Measurements from ENCODE around the gene SLC25A3.
"Not testable (repeated sequence)": the region's sequence is repeated elsewhere in the genome, so short reads cannot be mapped to it uniquely, and the experiment has no call there.

SLC25A3 gene

DNA sequence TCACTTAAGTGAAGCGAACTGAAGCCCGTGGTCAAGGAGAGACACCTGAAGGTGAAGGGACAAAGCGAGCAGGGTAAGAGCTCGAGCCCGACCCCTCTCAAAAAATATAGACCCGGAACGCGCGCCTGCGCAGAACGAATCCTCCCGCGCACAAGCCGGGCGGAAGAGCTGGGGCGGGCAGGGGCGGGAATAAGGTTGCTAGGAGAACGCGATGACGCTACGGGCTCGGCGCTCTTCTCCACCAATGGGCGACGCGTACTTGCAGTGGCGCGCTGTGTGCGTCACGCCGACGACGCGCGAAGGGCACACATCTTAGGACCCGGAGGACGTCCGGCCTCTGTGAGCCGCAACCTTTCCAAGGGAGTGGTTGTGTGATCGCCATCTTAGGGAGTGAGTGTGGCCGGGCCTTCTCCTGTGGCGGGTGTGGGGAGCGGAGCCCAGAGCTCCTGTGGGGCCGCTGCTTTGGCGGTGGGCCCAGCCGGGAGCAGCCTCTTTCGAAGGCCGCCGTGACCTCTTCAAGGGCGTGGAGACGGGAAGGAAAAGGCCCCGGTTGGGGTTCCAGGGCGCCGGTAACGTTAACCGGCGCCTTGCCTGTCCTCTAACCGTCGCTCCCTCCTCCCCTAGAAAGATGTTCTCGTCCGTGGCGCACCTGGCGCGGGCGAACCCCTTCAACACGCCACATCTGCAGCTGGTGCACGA is at the start of gene SLC25A3:
Gene SLC25A3, plus strand, starts transcription at position 336 of the 699 bp plus-strand sequence. Its CDS starts 293 bp downstream, at position 629.
- peak; percentile 63 for DNase-seq

DNA sequence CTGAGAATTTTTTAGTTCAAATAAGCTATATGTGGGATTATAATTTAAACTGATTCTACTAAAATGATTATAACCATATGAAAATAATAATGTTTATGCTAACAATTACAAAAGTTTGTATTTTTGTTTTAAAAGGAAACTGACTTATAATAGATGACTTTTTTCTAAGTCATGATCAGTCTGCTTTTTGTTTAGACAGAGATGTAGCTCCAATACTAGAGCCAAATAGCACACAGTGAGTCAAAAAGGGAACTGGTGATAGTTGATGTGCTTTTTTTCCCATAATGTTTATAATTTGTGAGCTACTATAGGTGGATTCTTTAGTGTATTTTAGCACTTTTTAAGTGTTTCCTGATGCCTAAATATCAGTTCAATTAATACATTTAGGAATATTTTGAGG is 49.8 kb upstream of the SLC25A3 start:
- DNase-seq, result no peak

DNA sequence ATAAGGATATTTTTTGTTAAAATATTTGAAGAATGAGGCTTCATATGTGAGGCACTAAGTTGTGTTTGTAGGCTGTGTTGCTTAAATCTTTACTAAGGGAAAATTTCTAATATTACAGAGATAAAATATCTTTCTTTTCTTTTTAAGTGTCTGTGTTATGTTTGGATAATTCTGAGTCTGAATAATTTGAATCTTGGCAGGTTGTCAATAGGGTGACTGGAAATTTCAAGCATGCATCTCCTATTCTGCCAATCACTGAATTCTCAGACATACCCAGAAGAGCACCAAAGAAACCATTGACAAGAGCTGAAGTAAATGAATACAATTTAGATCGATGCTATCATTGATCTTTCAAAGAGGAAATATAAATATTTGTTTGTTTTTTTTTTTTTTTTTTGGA is 48.7 kb upstream of the SLC25A3 start:
- DNase-seq, result no peak

DNA sequence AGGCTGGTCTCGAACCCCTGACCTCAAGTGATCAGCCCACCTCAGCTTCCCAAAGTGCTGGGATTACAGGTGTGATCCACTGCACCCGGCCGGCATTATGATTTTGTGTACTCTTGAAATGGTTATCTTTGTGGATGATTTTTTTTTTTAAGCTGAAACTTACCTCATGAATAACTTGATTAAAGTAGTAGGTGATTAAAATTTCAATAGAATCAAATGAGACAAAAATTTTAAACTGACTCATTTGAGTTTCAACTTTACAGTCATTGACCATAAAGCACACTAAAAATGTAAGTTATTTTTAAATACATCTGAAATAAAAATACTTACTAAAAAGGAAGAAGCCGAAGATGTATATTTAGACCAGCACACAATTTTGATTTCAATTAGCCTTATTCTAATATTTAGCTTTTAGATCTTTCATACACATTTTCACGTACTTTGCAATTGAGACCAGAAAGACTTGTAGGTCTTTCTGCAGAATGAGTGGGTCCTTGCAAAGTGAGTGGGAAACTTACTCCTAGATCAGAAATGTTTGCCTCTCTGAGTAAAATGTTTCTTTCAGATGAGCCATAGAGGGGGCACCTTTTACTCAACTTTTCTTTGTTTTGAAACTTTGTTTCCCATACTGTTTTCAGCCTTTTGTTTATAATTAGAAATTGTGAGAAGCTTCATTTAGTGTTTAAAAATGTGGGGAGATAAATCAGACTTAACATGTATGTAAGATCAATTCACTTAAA is 43.9 kb upstream of the SLC25A3 start:
- DNase-seq, result no peak

DNA sequence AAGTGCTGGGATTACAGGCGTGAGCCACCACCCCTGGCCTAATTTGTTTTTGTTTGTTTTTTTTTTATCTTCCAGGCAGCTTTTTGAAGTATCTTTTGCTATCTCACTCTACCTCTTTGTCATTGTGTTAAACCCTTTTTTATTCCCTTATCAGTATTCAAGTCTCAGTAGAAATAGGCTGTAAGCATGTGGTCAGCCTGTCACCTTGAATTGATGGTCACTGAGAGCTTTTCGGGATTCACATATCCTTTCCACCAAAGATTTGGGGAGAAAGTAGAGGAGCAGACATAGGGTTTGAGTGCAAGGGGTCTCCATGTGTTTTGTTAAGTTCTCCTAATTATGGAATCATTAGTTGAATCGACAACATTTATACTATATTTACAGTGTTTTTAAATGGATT is 41.7 kb upstream of the SLC25A3 start:
- DNase-seq, result no peak

DNA sequence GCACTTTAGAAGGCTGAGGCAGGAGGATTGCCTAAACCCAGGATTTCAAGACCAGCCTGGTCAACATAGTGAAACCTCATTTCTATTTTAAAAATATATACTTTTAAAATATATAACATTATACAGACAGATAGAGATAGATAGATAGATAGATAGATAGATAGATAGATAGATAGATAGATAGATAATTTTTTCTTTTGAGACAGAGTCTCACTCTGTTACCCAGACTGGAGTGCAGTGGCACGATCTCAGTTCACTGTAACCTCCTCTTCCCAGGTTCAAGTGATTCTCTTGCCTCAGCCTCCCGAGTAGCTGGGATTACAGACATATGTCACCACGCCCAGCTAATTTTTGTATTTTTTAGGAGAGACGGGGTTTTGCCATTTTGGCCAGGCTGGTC is 35.4 kb upstream of the SLC25A3 start:
- DNase-seq, result not testable (repeated sequence)

DNA sequence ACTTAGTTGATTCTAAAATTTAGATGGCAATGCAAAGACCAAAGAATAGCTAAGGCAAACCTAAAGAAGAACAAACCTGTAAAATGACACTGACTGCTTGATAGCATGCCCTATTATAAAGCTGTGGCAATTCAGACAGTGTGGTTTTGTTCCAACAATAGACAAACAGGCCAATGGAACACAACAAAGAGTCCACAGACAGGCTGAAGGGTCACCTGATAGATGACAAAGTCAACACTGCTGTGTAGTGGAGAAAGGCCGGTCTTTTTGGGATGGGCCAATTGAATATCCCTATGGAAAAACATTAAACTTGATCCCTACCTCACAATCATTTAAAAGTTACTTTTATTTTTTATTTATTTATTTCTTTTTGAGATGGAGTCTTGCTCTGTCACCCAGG is 33.8 kb upstream of the SLC25A3 start:
- no peak for DNase-seq

DNA sequence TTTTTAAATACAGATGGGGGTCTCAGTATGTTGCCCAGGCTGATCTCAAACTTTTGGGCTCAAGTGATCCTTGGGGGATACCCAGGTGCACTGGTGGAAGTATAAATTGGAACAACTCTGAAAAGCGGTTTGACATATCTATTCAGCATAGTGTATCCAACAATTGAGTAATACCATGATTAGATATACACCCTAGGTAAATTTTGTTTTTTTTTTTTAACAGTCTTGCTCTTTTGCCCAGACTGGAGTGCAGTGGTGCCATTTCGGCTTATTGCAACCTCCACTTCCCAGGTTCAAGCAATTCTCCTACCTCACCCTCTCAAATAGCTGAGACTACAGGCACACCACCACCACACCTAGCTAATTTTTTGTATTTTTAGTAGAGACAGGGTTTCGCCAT is 31.6 kb upstream of the SLC25A3 start:
- DNase-seq, result no peak

DNA sequence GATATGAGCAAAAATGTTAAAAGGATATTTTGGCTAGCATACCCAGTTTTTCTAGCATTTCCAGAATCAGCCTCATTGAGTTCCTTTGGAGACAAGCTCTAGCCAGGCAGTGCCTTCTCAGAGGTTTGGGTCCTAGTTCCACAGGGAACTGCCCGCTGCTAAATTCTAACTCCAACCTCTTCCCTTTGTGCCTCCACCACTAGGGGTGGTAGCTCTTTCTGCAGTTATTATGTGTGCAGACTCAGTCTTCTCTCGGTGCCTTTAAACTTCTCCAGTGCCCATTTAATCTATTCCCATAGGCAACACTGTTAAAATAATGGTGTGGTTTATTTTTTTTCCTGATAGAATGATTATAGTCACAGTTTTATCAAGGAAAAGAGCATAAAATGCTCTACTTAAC is 21.5 kb upstream of the SLC25A3 start:
- no peak for DNase-seq

DNA sequence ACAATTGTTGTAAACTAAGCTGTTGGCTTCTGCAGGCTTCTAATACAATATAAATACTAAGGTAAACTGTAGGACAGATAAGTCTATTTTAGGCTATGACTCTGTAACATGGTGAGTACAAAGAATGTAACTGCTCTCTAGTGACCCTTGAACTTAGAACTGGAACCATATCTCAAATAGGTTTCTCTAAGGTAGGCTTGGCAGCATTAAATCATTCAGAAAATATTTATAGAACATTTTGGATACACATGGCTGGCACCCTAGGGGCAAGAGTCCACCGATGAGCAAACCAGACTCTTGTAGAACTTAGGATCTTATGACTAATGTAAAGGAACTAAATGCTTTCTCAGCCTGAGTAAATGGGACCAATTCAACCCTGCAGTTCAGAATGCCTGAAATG is 19.4 kb upstream of the SLC25A3 start:
- no peak for DNase-seq

DNA sequence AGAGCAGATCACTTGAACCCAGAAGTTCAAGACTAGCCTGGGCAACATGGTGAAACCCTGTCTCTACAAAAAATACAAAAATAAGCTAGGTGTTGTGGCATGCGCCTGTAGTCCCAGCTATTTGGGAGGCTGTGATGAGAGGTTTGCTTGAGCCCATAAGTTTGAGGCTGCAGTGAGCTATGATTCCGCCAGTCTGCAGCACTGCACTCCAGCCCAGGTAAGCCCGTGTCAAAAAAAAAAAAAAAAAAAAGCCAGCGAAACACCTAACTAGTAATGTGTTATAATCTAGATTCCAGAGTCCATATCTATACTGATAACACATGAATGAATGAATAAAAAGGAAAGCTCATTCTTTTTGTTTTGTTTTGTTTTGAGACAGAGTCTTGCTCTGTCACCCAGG is 18.5 kb upstream of the SLC25A3 start:
- no peak for DNase-seq

DNA sequence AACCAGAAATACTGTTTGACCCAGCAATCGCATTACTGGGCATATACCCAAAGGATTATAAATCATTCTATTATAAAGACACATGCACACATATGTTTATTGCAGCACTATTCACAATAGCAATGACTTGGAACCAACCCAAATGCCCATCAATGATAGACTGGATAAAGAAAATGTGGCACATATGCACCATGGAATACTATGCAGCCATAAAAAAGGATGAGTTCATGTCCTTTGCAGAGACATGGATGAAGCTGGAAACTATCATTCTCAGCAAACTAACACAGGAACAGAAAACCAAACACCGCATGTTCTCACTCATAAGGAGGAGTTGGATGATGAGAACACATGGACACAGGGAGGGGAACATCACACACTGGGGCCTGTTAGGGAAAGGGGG is 16.7 kb upstream of the SLC25A3 start:
- not testable (repeated sequence) for DNase-seq

DNA sequence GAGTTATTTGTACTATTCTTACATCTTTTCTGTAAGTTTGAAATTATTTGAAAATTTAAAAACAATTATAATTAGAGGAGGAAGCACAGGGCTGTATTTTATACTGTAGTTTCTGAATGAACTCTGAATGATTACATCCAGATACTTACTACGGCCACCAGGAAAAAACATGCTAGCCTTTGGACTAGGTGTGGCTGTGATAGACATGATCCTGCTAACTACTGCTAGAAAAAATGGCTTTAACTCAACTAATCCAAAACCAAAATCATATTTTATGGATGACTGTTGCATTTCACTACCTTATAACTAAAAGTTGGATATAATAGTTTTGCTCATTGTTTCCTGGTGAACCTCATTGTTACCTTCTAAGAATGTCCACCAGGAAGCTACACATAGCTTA is 15.1 kb upstream of the SLC25A3 start:
- no peak for DNase-seq

DNA sequence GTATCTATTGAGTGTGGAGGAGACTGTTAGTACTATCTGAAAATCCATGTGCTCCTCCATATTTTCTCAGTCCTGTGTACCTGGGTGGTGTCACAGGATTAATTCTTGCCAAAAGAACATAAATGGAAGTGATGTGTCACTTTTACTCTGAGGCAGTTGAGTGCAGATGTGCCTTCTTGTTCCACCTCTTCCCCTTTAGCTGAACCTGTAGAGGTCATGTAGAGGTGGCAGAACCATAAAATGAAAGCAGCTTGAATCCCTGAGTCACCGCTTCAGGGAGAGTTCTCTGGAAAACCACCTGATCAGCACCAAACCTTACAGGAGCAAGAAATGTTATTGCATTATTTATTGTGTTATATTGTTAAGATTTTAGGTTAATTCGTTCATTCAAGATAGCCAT is 14.7 kb upstream of the SLC25A3 start:
- no peak for DNase-seq

DNA sequence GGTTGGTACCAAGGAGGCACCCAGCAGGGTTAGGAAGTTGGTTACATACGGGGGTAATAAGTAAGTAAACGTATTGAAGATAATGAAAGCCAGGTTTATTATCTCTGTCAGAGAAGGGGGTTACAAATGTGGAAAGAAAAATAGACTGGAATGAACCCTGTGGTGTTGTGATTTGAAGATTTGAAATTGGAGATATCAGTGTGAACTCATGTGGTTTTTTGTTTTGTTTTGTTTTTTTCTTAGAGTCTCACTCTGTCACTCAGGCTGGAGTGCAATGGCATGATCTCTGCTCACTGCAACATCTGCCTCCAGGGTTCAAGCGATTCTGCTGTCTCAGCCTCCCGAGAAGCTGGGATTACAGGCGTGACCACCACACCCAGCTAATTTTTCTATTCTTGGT is 14.1 kb upstream of the SLC25A3 start:
- no peak for DNase-seq

DNA sequence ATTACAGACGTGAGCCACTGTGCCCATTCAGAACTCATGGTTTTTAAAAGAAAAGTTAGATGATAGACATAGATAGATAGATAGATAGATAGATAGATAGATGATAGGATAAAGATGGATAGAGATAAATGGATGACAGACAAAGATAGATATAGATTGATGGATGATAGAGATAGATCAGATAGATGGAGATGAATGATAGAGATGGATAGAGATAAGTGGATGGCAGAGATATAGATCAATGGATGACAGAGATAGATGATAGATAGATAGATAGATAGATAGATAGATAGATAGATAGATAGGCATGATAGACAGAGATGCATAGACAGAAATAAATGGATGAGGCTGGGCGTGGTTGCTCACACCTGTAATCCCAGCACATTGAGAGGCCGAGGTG is 13.7 kb upstream of the SLC25A3 start:
- DNase-seq, result no peak

DNA sequence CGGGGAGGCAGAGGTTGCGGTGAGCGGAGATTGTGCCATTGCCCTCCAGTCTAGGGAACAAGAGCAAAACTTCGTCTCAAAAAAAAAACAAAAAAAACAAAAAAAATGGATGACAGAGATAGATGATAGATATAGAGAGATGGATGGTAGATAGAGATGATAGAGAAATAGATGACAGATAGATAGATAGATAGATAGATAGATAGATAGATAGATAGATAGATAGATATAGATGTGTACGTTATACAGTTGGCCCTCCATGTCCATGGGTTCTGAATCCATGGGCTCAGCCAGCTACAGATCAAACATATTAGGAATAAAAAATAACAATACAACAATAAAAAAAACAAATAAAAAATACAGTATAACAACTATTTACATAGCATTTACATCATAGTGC is 12.8 kb upstream of the SLC25A3 start:
- DNase-seq, result no peak

DNA sequence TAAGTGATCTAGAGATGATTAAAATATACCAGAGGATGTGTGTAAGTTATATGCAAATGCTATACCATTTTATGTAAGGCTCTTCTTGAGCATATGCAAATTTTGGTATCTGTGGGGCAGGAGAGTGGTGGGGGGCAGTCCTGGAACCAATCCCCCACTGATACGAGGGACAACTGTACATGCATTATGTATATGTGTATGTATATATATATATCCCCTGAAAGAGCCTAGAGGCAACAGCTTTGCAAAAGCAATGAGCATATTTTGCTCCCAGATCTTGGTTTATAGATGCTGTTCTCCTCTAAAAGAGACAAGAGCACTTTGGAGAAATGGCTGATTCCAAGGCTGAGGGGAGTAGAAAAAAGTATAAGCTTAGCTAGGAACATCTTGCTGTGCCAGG is 12.4 kb upstream of the SLC25A3 start:
- no peak for DNase-seq

DNA sequence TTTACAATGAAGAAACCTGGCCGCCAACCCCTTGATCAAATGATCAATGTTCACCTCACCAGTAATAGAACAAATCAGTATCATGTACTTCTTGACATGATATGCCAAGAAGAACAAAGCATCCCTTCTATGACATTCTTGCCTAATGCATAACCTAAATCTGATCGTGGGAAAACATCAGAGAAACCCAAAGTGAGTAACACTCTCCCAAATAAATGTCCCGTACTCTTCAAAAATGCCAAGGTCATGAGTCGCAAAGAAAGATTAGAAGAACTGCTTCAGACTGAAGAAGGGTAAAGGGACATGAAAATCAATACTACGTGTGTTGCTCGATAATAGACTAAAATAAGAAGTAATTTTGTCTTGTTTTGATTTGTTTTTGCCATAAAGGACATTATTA is 11.4 kb upstream of the SLC25A3 start:
- no peak for DNase-seq

DNA sequence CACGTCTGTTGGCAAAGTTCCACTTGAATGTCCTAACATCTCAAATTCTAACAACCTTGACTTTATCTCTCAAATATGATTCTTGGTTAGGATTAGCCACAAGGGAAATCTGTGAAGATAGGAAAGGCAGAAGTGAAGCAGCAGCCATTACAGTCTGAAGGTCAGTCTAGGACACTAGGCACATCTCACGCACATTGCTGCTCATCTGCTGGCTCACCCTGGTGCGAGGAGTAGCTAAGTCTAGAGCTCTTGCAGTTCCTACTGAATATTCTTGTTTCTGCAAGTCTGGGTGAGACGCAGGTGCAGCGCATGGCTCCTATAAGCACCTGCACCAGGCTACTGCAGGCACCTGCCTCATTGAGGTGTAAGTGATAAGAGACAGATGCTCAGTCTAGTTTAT is 6.4 kb upstream of the SLC25A3 start:
- DNase-seq, result no peak

DNA sequence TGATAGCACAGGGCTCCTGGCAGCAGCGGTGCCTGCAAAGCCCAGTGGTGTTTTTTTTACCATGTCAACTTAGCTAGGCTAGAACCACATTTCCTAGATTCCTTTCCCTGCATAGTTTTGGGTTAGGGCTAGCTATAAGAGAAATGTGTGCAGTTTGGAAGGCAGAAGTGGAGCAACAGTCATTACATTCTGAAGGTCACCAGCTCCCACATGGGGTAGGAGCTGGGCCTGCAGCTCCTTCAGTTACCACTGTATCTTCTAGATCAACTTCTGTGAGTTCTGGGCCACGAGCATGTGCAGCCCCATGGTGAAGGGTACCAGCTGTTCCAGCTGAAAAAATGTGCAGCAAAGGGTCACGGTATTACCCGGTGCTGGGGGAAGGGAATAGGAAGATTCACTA is 2.3 kb upstream of the SLC25A3 start:
- DNase-seq, result no peak

DNA sequence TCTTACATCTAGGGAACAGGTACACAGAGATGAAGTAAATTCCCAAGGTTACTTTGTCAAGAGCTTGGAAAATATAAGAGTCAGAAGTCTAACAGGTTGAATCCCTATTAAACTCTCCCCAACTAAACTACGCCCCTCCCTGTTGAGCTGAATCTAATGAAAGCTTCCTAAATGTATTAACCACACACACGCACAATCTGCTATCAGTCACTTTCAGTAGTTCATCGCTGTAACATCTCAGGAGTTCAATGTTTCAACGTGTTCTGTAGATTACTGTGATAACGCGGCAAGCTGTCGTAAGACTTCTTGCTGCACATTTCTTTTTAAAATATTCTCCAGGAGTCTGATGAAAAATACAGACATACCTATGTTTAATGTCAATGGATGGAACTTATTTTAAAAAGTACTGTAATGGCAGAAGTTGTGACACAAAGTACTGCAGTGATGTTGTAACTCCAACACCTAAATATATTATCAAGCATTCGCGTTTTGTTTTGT is 612 bp upstream of the SLC25A3 start:
- no peak for DNase-seq

DNA sequence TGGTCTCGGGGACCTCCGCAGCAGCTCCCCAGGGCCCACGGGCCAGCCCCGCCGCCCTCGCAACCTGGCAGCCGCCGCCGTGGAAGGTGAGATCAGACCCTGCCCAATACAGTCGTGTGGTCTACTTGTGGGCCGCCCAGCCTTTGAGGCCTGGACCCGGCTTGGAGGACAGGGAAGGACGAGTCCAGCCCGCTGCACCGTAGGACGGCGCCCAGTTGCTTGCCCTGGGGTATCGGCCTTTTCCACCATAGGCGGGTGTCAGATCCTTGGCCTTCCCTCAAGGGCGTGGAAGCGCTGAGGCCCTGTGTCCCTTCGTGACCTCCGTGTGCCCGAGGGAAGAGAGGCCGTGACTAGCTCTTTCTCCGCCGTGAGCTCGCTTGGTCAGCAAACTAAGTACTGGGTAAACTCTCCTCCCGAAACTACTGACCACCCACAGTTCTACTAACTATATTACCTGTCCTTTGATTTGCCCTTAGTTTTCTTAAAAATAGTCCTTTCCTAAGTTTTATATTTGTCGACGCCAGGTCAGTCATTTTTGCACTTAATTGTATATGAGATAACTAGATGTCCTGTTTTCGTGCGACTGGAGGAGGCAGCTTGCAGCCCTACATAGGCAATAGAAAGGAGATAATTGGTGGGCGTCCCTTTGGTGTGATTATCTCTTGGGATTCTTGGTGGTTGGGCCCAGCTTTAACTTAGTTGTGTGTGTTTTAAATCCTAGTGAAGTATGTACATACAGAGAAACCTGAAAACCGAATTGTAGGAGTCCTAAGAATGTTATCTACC is 757 bp downstream of the SLC25A3 start:
- no peak for DNase-seq
